HepG2 (cell line): ENCODE measurements around the gene POLG2. TPM values are rescaled to one million over a fixed set of nuclear protein-coding genes. Genes with fewer than 3 reads are reported as not detected.
A peak's percentile ranks its signal among the peaks of the same experiment; 100 is the strongest.

ENCODE experiments used
- ATAC-seq: fragments of 200-7000 bp; cut with Tn5 transposase; 3 replicates; pipeline ENCODE4 v1.9.1; 2020; ENCODE audit warnings: mild to moderate bottlenecking, moderate library complexity
- BruUV-seq: library from RNA; stranded (reverse); fragments of 400-500 nt; replicated peaks from 2 replicates; lab custom pipeline; 2021; lab: Mats Ljungman, UMichigan
- CTCF ChIA-PET: fragments of 300-600 bp; formaldehyde crosslinking; extraction: SDS; loops from one replicate; lab custom pipeline; 2021; ENCODE audit warnings: low total read pairs, inconsistent platforms, low intra/inter-chr PET ratio; lab: Yijun Ruan, JAX
- POLR2A ChIA-PET: fragments of 350-600 bp; sonication (Branson Sonifier 250); formaldehyde crosslinking; loops from one replicate; lab custom pipeline; 2020; ENCODE audit warnings: antibody characterized with exemption, inconsistent platforms; lab: Yijun Ruan, JAX
- DNase-seq: peaks from one replicate; pipeline ENCODE4 v3.0.0-alpha.2; 2015; ENCODE audit warnings: low spot score
- FAIRE-seq: peaks from 3 replicates; lab custom pipeline; 2011; peaks lifted over from hg19 to GRCh38; lab: Jason Lieb, UNC
- H2AFZ ChIP-seq: one replicate; pipeline ENCODE4 v1.6.1; 2011; ENCODE audit warnings: low read length, inconsistent platforms
- H3K27ac ChIP-seq: fragments of 300-600 bp; 3 replicates; pipeline ENCODE4 v1.8.0; 2011; ENCODE audit warnings: mixed run types, mild to moderate bottlenecking, mixed read lengths, low read length, inconsistent platforms; ENCODE audit not compliant: insufficient read depth; ENCODE audit errors: extremely low read length
- H3K27me3 ChIP-seq, 2 experiments: fragments of 200-600 bp in 1 of 2; 2 replicates in 1 of 2; 3 replicates in 1 of 2; pipeline versions ENCODE4 v1.6.0 to v1.8.0; 2011; ENCODE audit warnings: low read length in 2 of 2, mild to moderate bottlenecking in 2 of 2, moderate library complexity in 2 of 2, inconsistent platforms in 1 of 2; ENCODE audit not compliant: insufficient read depth in 2 of 2, control insufficient read depth in 1 of 2
- H3K36me3 ChIP-seq, 2 experiments: fragments of 200-600 bp in 1 of 2; replicated peaks in 1 of 2; 2 replicates in 1 of 2; 3 replicates in 1 of 2; pipeline versions ENCODE4 v1.5.1 to v1.8.0; 2011; ENCODE audit warnings: low read length in 2 of 2, inconsistent platforms in 1 of 2; ENCODE audit not compliant: insufficient read depth in 2 of 2, control insufficient read depth in 1 of 2
- H3K4me1 ChIP-seq: 2 replicates; pipeline ENCODE4 v1.5.1; 2012; ENCODE audit warnings: low read length, inconsistent platforms; ENCODE audit not compliant: insufficient read depth
- H3K4me2 ChIP-seq: 2 replicates; pipeline ENCODE4 v1.6.0; 2011; ENCODE audit warnings: low read depth, low read length, inconsistent platforms
- H3K4me3 ChIP-seq, 3 experiments: fragments of 200-600 bp in 1 of 3; sonication (generic), shearing (Covaris generic) in 1 of 3; replicated peaks in 1 of 3; 2 replicates each; pipeline ENCODE4 v1.5.1; 2011 to 2016; ENCODE audit warnings: low read length in 3 of 3, inconsistent platforms in 2 of 3, low read depth in 2 of 3, mild to moderate bottlenecking in 2 of 3, control low read depth in 1 of 3, mixed read lengths in 1 of 3; ENCODE audit not compliant: insufficient read depth in 1 of 3
- H3K79me2 ChIP-seq: one replicate; pipeline ENCODE4 v1.6.1; 2011; ENCODE audit warnings: low read length, inconsistent platforms; ENCODE audit not compliant: insufficient read depth
- H3K9ac ChIP-seq: 2 replicates; pipeline ENCODE4 v1.6.0; 2011; ENCODE audit warnings: mild to moderate bottlenecking, low read depth, low read length, inconsistent platforms; ENCODE audit not compliant: insufficient read depth
- H3K9me3 ChIP-seq: 2 replicates; pipeline ENCODE4 v1.5.1; 2012; ENCODE audit warnings: mild to moderate bottlenecking, low read length
- H4K20me1 ChIP-seq: 2 replicates; pipeline ENCODE4 v1.6.0; 2011; ENCODE audit warnings: inconsistent platforms, mild to moderate bottlenecking, low read length, moderate library complexity; ENCODE audit not compliant: insufficient read depth
- ARID2 ChIP-seq: sonication (generic); formaldehyde crosslinking; IDR thresholded peaks from 2 replicates; pipeline ENCODE4 v1.8.1; 2022; ENCODE audit warnings: mild to moderate bottlenecking, missing genetic modification reagents, borderline replicate concordance
- GPN1 ChIP-seq: sonication (generic); formaldehyde crosslinking; IDR thresholded peaks from 2 replicates; pipeline ENCODE4 v1.5.1; 2020; ENCODE audit warnings: missing genetic modification reagents, borderline replicate concordance
- HDAC2 ChIP-seq: sonication (generic); formaldehyde crosslinking; IDR thresholded peaks from 2 replicates; pipeline ENCODE4 v1.4.0; 2020; ENCODE audit warnings: missing genetic modification reagents
- HMG20A ChIP-seq: IDR thresholded peaks from 2 replicates; pipeline ENCODE4 v1.6.1; 2016; ENCODE audit warnings: borderline replicate concordance
- HNRNPH1 ChIP-seq: fragments of 200-400 bp; formaldehyde crosslinking; optimal IDR thresholded peaks from 2 replicates; pipeline ENCODE3; 2017; ENCODE audit warnings: mild to moderate bottlenecking, low read depth, low read length
- MAFK ChIP-seq, 2 experiments: IDR thresholded peaks in 1 of 2; conservative IDR thresholded peaks in 1 of 2; 2 replicates each; pipeline ENCODE4 v1.6.1; 2011; ENCODE audit warnings: improper control_type of control experiment in 2 of 2, low read length in 2 of 2
- MYPOP ChIP-seq: sonication (generic); formaldehyde crosslinking; IDR thresholded peaks from 2 replicates; pipeline ENCODE4 v1.8.1; 2023; ENCODE audit warnings: mild to moderate bottlenecking, moderate library complexity, missing genetic modification reagents
- RAD21 ChIP-seq: fragments of 450-650 bp; formaldehyde crosslinking; IDR thresholded peaks from 2 replicates; pipeline ENCODE4 v1.5.0; 2020; ENCODE audit warnings: mild to moderate bottlenecking
- SNAPC2 ChIP-seq: sonication (generic); formaldehyde crosslinking; IDR thresholded peaks from 2 replicates; pipeline ENCODE4 v1.8.1; 2022; ENCODE audit warnings: mild to moderate bottlenecking, missing genetic modification reagents
- U2AF2 ChIP-seq: fragments of 200-400 bp; formaldehyde crosslinking; IDR thresholded peaks from 2 replicates; pipeline ENCODE4 v1.6.1; 2017; ENCODE audit warnings: low read depth, mild to moderate bottlenecking, low read length
- ZFP1 ChIP-seq: IDR thresholded peaks from 2 replicates; pipeline ENCODE4 v1.6.1; 2016
- ZNF839 ChIP-seq: sonication (generic); formaldehyde crosslinking; IDR thresholded peaks from 2 replicates; pipeline ENCODE4 v1.4.0; 2020; ENCODE audit warnings: missing genetic modification reagents, mild to moderate bottlenecking, borderline replicate concordance
- ZSCAN22 ChIP-seq: sonication (generic); formaldehyde crosslinking; IDR thresholded peaks from 2 replicates; pipeline ENCODE4 v1.4.0; 2020; ENCODE audit warnings: mild to moderate bottlenecking, missing genetic modification reagents
- WGBS: methylation state at CpG from one replicate; pipeline ENCODE4 v1.1.6; 2017; ENCODE audit warnings: low lambda C conversion rate; 5-methylcytosine and 5-hydroxymethylcytosine counted together
- in situ Hi-C: cut with HindIII; loops from 2 replicates; pipeline ENCODE4 v1.10.0; 2017; ENCODE audit warnings: low pct_unique_long_range_greater_than_20kb; ENCODE audit not compliant: extremely low pct_ligation_motif_present
- intact Hi-C: fragments of 100-400 bp; cut with micrococcal nuclease; formaldehyde crosslinking; loops from one replicate; pipeline ENCODE4 v1.10.0; 2022; ENCODE audit not compliant: unreplicated experiment
- polyA plus RNA-seq, 8 experiments: library from polyadenylated mRNA; depleted of rRNA in 3 of 8; stranded (reverse) in 7 of 8; unstranded in 1 of 8; fragments of >200 nt; fragmentation: Illumina TruSeq in 4 of 8; extraction: Trizol in 4 of 8; gene quantifications; 2 replicates each; pipeline versions ENCODE4 v1.2.1 to v1.2.3, GENCODE V29; 2011 to 2016; ENCODE audit warnings: low read depth in 4 of 8, missing spikeins in 1 of 8, mixed read lengths in 1 of 8; ENCODE audit not compliant: insufficient read depth in 1 of 8
- total RNA-seq, 5 experiments: library from RNA; depleted of rRNA; stranded (reverse); fragments of >200 nt; fragmentation: Illumina TruSeq; extraction: Trizol; gene quantifications; 2 replicates each; pipeline ENCODE4 v1.2.3, GENCODE V29; 2016; ENCODE audit warnings: low read depth in 1 of 5
- TF ChIP-seq, protein P1 (sequence below): sonication (generic); formaldehyde crosslinking; IDR thresholded peaks from 2 replicates; pipeline ENCODE4 v1.9.0; 2021; ENCODE audit warnings: missing genetic modification reagents, borderline replicate concordance
- TF ChIP-seq, protein P2 (sequence below): sonication (generic); formaldehyde crosslinking; IDR thresholded peaks from 2 replicates; pipeline ENCODE4 v1.9.0; 2021; ENCODE audit warnings: missing genetic modification reagents, mild to moderate bottlenecking, borderline replicate concordance

Gene POLG2
- total and polyA plus RNA-seq, 2 of the 13 experiments (the other 11 are each of a cell fraction or from before 2014, with no cell fraction given), result 21.1 to 25.5 TPM

DNA sequence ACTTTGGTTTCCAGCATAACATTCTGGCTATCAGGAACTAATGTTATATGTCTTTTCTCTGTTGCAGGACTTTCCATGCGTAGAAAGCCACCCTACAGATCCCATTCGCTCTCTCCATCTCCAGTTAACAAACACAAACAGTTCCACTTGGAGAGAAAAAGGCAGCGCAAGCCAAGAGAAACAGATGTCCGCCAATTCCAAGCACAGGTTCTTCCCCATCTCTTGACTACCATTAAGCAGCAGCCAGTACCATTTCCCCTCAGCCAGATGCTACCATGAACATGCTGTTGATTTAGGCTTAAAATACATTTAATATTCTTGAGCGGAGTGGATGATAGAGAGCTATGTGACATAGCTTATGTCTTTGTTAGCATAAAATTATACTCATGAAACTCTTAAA lies 32.4 kb upstream of the POLG2 start:
- H3K4me3 ChIP-seq, result no peak overlapping the region
- POLR2A ChIA-PET, result no interaction called here
- H4K20me1 ChIP-seq, result no peaks in the 10 kb centered on the region
- CTCF ChIA-PET, result no interaction called here
- H3K9ac ChIP-seq, result no peak overlapping the region
- H2AFZ ChIP-seq, result no peak overlapping the region
- BruUV-seq, result no TSS peak
- ATAC-seq (no peak), DNase-seq (no peak), FAIRE-seq (no peak)
- 96% methylated on average over 5 of the region's 5 CpGs for WGBS
- no peaks in the 10 kb centered on the region for H3K27me3 ChIP-seq
- peaks cover 37 to 88% of the 10 kb centered on the region in 2 experiments for H3K36me3 ChIP-seq
- in situ Hi-C loops (loop anchor here (25.0 kb wide), 1 partner anchor 108 kb away; no protein-coding TSS in a partner anchor), intact Hi-C loops (no loop called here)
- no peaks in the 10 kb centered on the region for H3K79me2 ChIP-seq
- H3K27ac ChIP-seq, result no peak overlapping the region
- TF ChIP-seq ARID2 (CRISPR knock-in tag), result 0 out of 2 replicates have a peak, but pooled peaks have one; percentile 21
- TF ChIP-seq ZSCAN22, result no peak
- TF ChIP-seq RAD21 (CRISPR knock-in tag), result no peak
- H3K4me2 ChIP-seq, result no peak overlapping the region
- H3K4me1 ChIP-seq, result no peaks in the 10 kb centered on the region
- H3K9me3 ChIP-seq, result no peaks in the 10 kb centered on the region

DNA sequence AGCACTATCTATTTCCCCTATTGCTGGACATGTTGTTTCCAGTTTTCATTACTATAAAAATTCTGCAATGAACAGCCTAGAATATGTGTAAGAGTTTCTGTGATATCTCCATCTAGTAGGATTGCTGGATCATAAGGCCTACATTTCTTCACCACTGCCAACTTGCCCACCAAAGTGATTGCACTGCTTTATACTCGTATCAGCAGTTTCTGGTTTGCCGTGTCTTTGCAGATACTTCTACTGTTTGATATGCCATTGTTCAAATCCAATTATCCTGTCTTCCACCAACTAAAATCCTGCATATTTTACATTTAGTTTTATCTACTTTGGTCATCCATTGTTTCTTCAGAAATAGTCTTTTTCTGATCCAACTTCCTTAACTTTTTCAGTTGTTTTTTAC lies 31.1 kb upstream of the POLG2 start:
- H3K27ac ChIP-seq, result no peak overlapping the region
- WGBS, result 99% methylated on average over 2 of the region's 2 CpGs
- no peak for ATAC-seq
- no peaks in the 10 kb centered on the region for H3K27me3 ChIP-seq
- no peak for DNase-seq
- in situ Hi-C loops (loop anchor here (25.0 kb wide), 1 partner anchor 109 kb away; no protein-coding TSS in a partner anchor), intact Hi-C loops (no loop called here)
- CTCF ChIA-PET, result no interaction called here
- no peak overlapping the region for H3K4me2 ChIP-seq
- H3K4me3 ChIP-seq, result no peak overlapping the region
- H3K4me1 ChIP-seq, result no peaks in the 10 kb centered on the region
- POLR2A ChIA-PET, result no interaction called here
- H3K9ac ChIP-seq, result no peak overlapping the region
- no peaks in the 10 kb centered on the region for H3K79me2 ChIP-seq
- H2AFZ ChIP-seq, result no peak overlapping the region
- no peaks in the 10 kb centered on the region for H3K9me3 ChIP-seq
- H4K20me1 ChIP-seq, result no peaks in the 10 kb centered on the region
- H3K36me3 ChIP-seq, result peaks cover 34 to 86% of the 10 kb centered on the region in 2 experiments
- no peak for FAIRE-seq
- no TSS peak for BruUV-seq
- no peak for TF ChIP-seq HMG20A (CRISPR knock-in tag)
- no peak for TF ChIP-seq ZFP1 (CRISPR knock-in tag)
- TF ChIP-seq, protein P1, sequence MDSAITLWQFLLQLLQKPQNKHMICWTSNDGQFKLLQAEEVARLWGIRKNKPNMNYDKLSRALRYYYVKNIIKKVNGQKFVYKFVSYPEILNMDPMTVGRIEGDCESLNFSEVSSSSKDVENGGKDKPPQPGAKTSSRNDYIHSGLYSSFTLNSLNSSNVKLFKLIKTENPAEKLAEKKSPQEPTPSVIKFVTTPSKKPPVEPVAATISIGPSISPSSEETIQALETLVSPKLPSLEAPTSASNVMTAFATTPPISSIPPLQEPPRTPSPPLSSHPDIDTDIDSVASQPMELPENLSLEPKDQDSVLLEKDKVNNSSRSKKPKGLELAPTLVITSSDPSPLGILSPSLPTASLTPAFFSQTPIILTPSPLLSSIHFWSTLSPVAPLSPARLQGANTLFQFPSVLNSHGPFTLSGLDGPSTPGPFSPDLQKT (CRISPR knock-in tag), result no peak
- TF ChIP-seq U2AF2, result no peak
- no peak for TF ChIP-seq HNRNPH1
- TF ChIP-seq SNAPC2 (CRISPR knock-in tag), result no peak
- no peak for TF ChIP-seq GPN1 (CRISPR knock-in tag)
- peak; percentile 55 to 74; a peak in 3 of 4 replicates for TF ChIP-seq MAFK (conservative IDR thresholded peaks at IDR 0.05 in 1 of 2, IDR thresholded peaks at IDR 0.05 in 1 of 2; ENCODE audit: low read length in 2 of 2)
- TF ChIP-seq HDAC2 (CRISPR knock-in tag), result no peak
- TF ChIP-seq, protein P2, sequence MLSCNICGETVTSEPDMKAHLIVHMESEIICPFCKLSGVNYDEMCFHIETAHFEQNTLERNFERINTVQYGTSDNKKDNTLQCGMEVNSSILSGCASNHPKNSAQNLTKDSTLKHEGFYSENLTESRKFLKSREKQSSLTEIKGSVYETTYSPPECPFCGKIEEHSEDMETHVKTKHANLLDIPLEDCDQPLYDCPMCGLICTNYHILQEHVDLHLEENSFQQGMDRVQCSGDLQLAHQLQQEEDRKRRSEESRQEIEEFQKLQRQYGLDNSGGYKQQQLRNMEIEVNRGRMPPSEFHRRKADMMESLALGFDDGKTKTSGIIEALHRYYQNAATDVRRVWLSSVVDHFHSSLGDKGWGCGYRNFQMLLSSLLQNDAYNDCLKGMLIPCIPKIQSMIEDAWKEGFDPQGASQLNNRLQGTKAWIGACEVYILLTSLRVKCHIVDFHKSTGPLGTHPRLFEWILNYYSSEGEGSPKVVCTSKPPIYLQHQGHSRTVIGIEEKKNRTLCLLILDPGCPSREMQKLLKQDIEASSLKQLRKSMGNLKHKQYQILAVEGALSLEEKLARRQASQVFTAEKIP (CRISPR knock-in tag), result no peak
- no peak for TF ChIP-seq ZNF839 (CRISPR knock-in tag)
- no peak for TF ChIP-seq MYPOP
